ENCODE data around the gene PLXNA2. TPM values are rescaled to one million over a fixed set of nuclear protein-coding genes. Genes with fewer than 3 reads are reported as not detected.

PLXNA2 gene
- total and polyA plus RNA-seq, 2 of the 13 experiments (the other 11 are each of a cell fraction or from before 2014, with no cell fraction given) = 1.1 to 2.1 TPM

DNA sequence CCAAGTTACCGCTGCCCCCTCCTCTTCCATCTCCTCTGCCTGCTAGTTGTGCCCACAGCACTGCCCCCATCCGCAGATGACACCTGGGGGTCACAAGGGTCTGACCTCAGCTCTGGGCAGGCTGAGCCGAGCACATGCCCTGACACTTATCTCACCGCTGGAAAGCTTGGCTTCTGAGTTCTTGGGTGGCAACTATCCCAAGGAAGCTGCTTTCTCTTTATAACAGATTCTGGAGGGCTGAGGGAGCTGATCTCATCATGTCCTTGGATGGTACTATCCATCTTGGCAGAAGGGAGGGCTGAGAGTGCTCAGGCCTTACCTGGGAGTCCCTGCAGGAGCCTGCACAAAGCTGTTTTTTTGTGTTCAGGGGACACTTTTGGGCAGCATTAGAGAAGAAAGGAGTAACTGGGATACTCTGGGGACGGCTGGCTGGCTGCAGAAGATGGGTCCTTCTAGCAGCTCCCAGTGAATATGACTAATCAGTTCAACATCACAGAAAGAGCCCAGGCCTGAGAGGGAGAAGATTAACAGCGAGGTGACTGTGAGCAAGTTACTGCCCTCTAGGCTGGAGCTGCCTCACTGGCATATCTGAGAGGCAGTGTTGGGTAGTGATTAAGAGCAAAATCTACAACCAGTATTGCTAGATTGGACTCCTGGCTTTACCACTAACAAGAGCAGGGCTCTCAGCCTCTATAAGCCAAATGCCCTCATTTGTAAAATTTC lies 71.6 kb downstream of the PLXNA2 start (continued):
- peak; percentile 63; the same call in 1 of the 2 replicates for TF ChIP-seq ZNF350 (CRISPR knock-in tag; IDR thresholded peaks at IDR 0.05; ENCODE audit: borderline replicate concordance, low read depth)
- TF ChIP-seq TEAD3 (CRISPR knock-in tag; optimal IDR thresholded peaks at IDR 0.05; ENCODE audit: borderline replicate concordance) = peak; percentile 7
- TF ChIP-seq JUND (CRISPR knock-in tag; IDR thresholded peaks at IDR 0.05) = 0 out of 2 replicates have a peak, but pooled peaks have one; percentile 2
- 0 out of 2 replicates have a peak, but pooled peaks have one; percentile 37 for TF ChIP-seq ZNF605 (CRISPR knock-in tag; IDR thresholded peaks at IDR 0.05)
- no peak for TF ChIP-seq ZNF143 (CRISPR knock-in tag; IDR thresholded peaks at IDR 0.05)
- TF ChIP-seq ZSCAN29 (CRISPR knock-in tag; conservative IDR thresholded peaks at IDR 0.05) = no peak
- no peak for TF ChIP-seq GLI4 (CRISPR knock-in tag; IDR thresholded peaks at IDR 0.05; ENCODE audit: borderline replicate concordance)
- TF ChIP-seq MTA1 (CRISPR knock-in tag; IDR thresholded peaks at IDR 0.05; ENCODE audit: borderline replicate concordance) = peak; percentile 56; the same call in 1 of the 2 replicates
- 0 out of 2 replicates have a peak, but pooled peaks have one; percentile 51 for TF ChIP-seq FOXC1 (CRISPR knock-in tag; IDR thresholded peaks at IDR 0.05; ENCODE audit: borderline replicate concordance)
- TF ChIP-seq, protein P1, sequence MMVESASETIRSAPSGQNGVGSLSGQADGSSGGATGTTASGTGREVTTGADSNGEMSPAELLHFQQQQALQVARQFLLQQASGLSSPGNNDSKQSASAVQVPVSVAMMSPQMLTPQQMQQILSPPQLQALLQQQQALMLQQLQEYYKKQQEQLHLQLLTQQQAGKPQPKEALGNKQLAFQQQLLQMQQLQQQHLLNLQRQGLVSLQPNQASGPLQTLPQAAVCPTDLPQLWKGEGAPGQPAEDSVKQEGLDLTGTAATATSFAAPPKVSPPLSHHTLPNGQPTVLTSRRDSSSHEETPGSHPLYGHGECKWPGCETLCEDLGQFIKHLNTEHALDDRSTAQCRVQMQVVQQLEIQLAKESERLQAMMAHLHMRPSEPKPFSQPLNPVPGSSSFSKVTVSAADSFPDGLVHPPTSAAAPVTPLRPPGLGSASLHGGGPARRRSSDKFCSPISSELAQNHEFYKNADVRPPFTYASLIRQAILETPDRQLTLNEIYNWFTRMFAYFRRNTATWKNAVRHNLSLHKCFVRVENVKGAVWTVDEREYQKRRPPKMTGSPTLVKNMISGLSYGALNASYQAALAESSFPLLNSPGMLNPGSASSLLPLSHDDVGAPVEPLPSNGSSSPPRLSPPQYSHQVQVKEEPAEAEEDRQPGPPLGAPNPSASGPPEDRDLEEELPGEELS (CRISPR knock-in tag; IDR thresholded peaks at IDR 0.05) = peak; percentile 9
- TF ChIP-seq, protein P2, sequence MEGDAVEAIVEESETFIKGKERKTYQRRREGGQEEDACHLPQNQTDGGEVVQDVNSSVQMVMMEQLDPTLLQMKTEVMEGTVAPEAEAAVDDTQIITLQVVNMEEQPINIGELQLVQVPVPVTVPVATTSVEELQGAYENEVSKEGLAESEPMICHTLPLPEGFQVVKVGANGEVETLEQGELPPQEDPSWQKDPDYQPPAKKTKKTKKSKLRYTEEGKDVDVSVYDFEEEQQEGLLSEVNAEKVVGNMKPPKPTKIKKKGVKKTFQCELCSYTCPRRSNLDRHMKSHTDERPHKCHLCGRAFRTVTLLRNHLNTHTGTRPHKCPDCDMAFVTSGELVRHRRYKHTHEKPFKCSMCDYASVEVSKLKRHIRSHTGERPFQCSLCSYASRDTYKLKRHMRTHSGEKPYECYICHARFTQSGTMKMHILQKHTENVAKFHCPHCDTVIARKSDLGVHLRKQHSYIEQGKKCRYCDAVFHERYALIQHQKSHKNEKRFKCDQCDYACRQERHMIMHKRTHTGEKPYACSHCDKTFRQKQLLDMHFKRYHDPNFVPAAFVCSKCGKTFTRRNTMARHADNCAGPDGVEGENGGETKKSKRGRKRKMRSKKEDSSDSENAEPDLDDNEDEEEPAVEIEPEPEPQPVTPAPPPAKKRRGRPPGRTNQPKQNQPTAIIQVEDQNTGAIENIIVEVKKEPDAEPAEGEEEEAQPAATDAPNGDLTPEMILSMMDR (CRISPR knock-in tag; IDR thresholded peaks at IDR 0.05) = 0 out of 2 replicates have a peak, but pooled peaks have one; percentile 14
- TF ChIP-seq ZNF619 (CRISPR knock-in tag; IDR thresholded peaks at IDR 0.05) = no peak
- peak; percentile 52; the same call in 1 of the 2 replicates for TF ChIP-seq DPF2 (CRISPR knock-in tag; IDR thresholded peaks at IDR 0.05; ENCODE audit: borderline replicate concordance, low read depth)
- no peak for TF ChIP-seq FLYWCH1 (CRISPR knock-in tag; IDR thresholded peaks at IDR 0.05)
- TF ChIP-seq, protein P3, sequence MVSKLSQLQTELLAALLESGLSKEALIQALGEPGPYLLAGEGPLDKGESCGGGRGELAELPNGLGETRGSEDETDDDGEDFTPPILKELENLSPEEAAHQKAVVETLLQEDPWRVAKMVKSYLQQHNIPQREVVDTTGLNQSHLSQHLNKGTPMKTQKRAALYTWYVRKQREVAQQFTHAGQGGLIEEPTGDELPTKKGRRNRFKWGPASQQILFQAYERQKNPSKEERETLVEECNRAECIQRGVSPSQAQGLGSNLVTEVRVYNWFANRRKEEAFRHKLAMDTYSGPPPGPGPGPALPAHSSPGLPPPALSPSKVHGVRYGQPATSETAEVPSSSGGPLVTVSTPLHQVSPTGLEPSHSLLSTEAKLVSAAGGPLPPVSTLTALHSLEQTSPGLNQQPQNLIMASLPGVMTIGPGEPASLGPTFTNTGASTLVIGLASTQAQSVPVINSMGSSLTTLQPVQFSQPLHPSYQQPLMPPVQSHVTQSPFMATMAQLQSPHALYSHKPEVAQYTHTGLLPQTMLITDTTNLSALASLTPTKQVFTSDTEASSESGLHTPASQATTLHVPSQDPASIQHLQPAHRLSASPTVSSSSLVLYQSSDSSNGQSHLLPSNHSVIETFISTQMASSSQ (IDR thresholded peaks at IDR 0.05; ENCODE audit: low read depth) = no peak
- TF ChIP-seq, protein P3 (CRISPR knock-in tag; IDR thresholded peaks at IDR 0.05; ENCODE audit: borderline replicate concordance) = 0 out of 2 replicates have a peak, but pooled peaks have one; percentile 31
- TF ChIP-seq STAG1 (CRISPR knock-in tag; IDR thresholded peaks at IDR 0.05) = peak; percentile 10; the same call in 1 of the 2 replicates
- TF ChIP-seq HMG20B (CRISPR knock-in tag; conservative IDR thresholded peaks at IDR 0.05) = 0 out of 2 replicates have a peak, but pooled peaks have one; percentile 7
- TF ChIP-seq ERF (CRISPR knock-in tag; IDR thresholded peaks at IDR 0.05) = 0 out of 2 replicates have a peak, but pooled peaks have one; percentile 33

Data from HepG2 (cell line).